Measurements from ENCODE around the gene AIFM1.

DNA sequence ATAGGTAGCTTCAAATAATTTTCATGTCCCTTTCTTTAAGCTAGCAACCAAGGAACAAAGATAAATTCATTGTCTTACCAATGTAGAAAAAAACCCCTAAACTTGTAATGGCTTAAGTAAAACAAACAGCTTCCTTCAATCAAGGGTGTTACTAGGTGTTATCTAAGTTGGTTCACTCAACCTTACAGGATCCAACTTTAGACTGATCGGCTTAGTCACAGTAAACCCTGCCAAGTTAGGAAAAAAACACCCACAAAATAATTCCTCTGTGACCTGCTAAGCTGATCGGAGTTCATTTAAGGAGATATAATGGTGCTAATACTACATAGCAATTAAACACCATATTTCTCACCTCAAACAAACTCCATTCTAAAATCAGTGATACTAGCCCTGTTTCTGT, 10.1 kb downstream of the AIFM1 start:
- TF ChIP-seq, protein P1, sequence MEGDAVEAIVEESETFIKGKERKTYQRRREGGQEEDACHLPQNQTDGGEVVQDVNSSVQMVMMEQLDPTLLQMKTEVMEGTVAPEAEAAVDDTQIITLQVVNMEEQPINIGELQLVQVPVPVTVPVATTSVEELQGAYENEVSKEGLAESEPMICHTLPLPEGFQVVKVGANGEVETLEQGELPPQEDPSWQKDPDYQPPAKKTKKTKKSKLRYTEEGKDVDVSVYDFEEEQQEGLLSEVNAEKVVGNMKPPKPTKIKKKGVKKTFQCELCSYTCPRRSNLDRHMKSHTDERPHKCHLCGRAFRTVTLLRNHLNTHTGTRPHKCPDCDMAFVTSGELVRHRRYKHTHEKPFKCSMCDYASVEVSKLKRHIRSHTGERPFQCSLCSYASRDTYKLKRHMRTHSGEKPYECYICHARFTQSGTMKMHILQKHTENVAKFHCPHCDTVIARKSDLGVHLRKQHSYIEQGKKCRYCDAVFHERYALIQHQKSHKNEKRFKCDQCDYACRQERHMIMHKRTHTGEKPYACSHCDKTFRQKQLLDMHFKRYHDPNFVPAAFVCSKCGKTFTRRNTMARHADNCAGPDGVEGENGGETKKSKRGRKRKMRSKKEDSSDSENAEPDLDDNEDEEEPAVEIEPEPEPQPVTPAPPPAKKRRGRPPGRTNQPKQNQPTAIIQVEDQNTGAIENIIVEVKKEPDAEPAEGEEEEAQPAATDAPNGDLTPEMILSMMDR (IDR thresholded peaks at IDR 0.05; ENCODE audit: low read depth, low read length) = no peak
- TF ChIP-seq POLR2A (IDR thresholded peaks at IDR 0.05; ENCODE audit: extremely low read depth, insufficient read length) (no peak), MYC (IDR thresholded peaks at IDR 0.05; ENCODE audit: low read depth, low read length) (no peak)
- TF ChIP-seq, protein P2, sequence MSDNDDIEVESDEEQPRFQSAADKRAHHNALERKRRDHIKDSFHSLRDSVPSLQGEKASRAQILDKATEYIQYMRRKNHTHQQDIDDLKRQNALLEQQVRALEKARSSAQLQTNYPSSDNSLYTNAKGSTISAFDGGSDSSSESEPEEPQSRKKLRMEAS (IDR thresholded peaks at IDR 0.05; ENCODE audit: low read depth, low read length) = no peak
